ENCODE data around the gene CSTF2T.

DNA sequence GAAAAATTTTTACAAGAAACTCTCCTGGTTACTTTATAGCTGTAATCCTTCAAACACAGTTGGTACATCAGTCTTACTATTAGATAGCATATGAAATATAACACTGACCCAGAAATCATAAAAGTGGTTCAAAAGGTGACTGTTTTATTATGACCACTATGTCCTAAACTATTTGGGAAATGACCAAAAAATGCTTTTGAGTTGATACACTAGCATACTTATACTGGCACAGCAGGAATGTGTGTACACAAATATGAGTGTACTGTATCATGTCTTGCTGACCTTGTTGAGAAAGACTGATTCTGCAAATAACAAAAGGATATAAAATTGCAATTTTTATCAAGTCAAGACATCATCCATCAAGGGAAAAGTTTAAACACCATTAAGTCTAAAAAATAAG, 24.3 kb downstream of the CSTF2T start:
- no peak for TF ChIP-seq EP300 (IDR thresholded peaks at IDR 0.05)
- TF ChIP-seq, protein P1, sequence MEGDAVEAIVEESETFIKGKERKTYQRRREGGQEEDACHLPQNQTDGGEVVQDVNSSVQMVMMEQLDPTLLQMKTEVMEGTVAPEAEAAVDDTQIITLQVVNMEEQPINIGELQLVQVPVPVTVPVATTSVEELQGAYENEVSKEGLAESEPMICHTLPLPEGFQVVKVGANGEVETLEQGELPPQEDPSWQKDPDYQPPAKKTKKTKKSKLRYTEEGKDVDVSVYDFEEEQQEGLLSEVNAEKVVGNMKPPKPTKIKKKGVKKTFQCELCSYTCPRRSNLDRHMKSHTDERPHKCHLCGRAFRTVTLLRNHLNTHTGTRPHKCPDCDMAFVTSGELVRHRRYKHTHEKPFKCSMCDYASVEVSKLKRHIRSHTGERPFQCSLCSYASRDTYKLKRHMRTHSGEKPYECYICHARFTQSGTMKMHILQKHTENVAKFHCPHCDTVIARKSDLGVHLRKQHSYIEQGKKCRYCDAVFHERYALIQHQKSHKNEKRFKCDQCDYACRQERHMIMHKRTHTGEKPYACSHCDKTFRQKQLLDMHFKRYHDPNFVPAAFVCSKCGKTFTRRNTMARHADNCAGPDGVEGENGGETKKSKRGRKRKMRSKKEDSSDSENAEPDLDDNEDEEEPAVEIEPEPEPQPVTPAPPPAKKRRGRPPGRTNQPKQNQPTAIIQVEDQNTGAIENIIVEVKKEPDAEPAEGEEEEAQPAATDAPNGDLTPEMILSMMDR (IDR thresholded peaks at IDR 0.05), result no peak
